Activated naive CD8-positive, alpha-beta T cell treated with anti-CD3 and anti-CD28 coated beads for 36 hours (primary cell): Measurements from ENCODE around the gene ACBD4. TPM values are rescaled to one million over a fixed set of nuclear protein-coding genes. Genes with fewer than 3 reads are reported as not detected.

Source experiments
- DNase-seq: peaks from one replicate; pipeline ENCODE4 v3.0.0; 2021
- H3K27ac Mint-ChIP-seq: one replicate; pipeline ENCODE4 v1.8.0; 2022; ENCODE audit warnings: mild to moderate bottlenecking, moderate library complexity, mixed read lengths
- H3K27me3 Mint-ChIP-seq: one replicate; pipeline ENCODE4 v1.8.0; 2022; ENCODE audit warnings: mild to moderate bottlenecking, mixed read lengths
- H3K36me3 Mint-ChIP-seq: one replicate; pipeline ENCODE4 v1.8.0; 2021; ENCODE audit warnings: mild to moderate bottlenecking, mixed read lengths
- H3K4me1 Mint-ChIP-seq: one replicate; pipeline ENCODE4 v1.8.0; 2021; ENCODE audit warnings: mixed read lengths
- H3K4me3 Mint-ChIP-seq: one replicate; pipeline ENCODE4 v1.8.0; 2022; ENCODE audit warnings: mild to moderate bottlenecking, moderate library complexity, mixed read lengths
- H3K9me3 Mint-ChIP-seq: one replicate; pipeline ENCODE4 v1.8.0; 2022; ENCODE audit warnings: mixed read lengths
- total RNA-seq, 2 experiments: library from RNA; stranded (reverse); gene quantifications; one replicate each; pipeline ENCODE4 v1.2.3, GENCODE V29; 2021

ACBD4 gene
- total RNA-seq, 2 experiments from 2014 or later, result 8.6 to 8.9 TPM

- no peak for DNase-seq
- no peaks in the 10 kb centered on the region for H3K27me3 Mint-ChIP-seq
- no peak overlapping the region for H3K27ac Mint-ChIP-seq
- H3K4me1 Mint-ChIP-seq, result no peaks in the 10 kb centered on the region
- no peak overlapping the region for H3K4me3 Mint-ChIP-seq
- H3K9me3 Mint-ChIP-seq, result no peaks in the 10 kb centered on the region
- peaks cover 4% of the 10 kb centered on the region for H3K36me3 Mint-ChIP-seq
Measured at GRCh38 chr17:45110676-45111611, 24.5 kb upstream of the ACBD4 start.

GRCh38 chr17:45111850-45112249 is 23.6 kb upstream of the ACBD4 start:
- Mint-ChIP-seq H3K27me3 (no peaks in the 10 kb centered on the region), H3K4me3 (no peak overlapping the region), H3K9me3 (no peaks in the 10 kb centered on the region), H3K27ac (no peak overlapping the region), H3K4me1 (no peaks in the 10 kb centered on the region), H3K36me3 (peaks cover 4% of the 10 kb centered on the region)
- DNase-seq, result no peak

DNA sequence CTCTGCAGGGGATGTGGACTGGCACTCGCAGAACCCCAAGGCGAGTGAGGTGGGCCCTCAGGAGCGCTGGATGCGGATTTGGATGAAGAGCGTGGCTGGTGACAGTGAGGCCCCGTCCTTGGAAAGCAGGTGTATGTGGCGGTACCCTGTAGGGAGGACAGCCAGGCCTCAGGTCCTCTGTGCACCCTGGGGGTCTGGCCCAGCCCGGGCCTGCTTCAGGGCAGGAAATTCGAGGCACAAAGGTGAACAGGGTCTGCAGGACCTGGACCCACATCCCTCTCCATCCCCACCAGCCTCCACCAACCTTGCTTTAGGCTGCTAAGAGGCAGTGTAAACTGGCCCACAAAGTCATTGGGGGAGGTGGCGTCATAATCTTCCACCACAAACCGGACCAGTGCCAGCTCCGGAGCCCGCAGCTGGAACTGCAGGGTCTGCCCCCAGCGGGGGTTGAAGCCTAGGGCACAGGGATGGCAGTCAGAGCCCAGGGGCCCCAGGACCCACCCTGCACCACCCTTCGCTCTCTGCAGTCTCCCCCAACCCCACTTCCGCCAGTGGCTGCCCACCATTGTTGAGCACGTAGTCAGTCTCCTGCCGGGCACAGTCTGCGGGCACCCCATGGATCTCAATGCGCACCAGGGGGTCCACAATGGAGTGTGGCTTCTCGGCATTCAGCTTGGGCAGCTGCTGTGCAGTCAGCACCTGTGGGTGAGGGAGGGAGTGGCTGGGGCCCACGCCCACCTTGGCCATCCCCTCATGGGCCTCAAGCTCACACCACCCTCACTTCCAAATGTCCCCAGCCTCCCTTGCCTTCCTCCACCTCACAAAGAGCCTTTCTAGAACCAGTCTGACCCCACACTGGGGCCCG is 22.7 kb upstream of the ACBD4 start:
- H3K27ac Mint-ChIP-seq, result no peak overlapping the region
- no peaks in the 10 kb centered on the region for H3K9me3 Mint-ChIP-seq
- peaks cover 4% of the 10 kb centered on the region for H3K36me3 Mint-ChIP-seq
- no peaks in the 10 kb centered on the region for H3K27me3 Mint-ChIP-seq
- no peak for DNase-seq
- H3K4me1 Mint-ChIP-seq, result no peaks in the 10 kb centered on the region
- no peak overlapping the region for H3K4me3 Mint-ChIP-seq

DNA sequence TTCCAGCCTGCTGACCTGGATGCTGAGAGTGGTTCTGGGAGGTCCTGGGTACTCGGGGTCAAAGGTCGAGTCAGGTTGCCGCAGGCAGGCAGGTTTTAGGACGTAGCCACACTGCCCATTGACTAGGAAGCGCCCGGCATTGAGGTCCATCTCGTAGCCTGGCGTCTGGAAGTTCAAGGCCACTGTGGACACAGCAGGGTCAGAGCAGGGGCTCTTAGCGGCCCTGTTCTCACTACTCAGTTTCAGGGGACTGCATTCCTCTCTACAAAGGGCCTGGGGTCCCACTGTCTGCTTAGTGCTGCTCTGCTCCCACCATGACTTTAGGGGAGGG is 22.1 kb upstream of the ACBD4 start:
- H3K27ac Mint-ChIP-seq, result no peak overlapping the region
- no peaks in the 10 kb centered on the region for H3K9me3 Mint-ChIP-seq
- no peak for DNase-seq
- no peaks in the 10 kb centered on the region for H3K27me3 Mint-ChIP-seq
- peaks cover 2% of the 10 kb centered on the region for H3K36me3 Mint-ChIP-seq
- H3K4me1 Mint-ChIP-seq, result no peaks in the 10 kb centered on the region
- H3K4me3 Mint-ChIP-seq, result no peak overlapping the region

GRCh38 chr17:45114117-45114932 is 21.2 kb upstream of the ACBD4 start:
- Mint-ChIP-seq H3K9me3 (no peaks in the 10 kb centered on the region), H3K27me3 (no peaks in the 10 kb centered on the region), H3K4me1 (no peaks in the 10 kb centered on the region), H3K36me3 (peaks cover 2% of the 10 kb centered on the region), H3K4me3 (no peak overlapping the region), H3K27ac (no peak overlapping the region)
- DNase-seq, result no peak

DNA sequence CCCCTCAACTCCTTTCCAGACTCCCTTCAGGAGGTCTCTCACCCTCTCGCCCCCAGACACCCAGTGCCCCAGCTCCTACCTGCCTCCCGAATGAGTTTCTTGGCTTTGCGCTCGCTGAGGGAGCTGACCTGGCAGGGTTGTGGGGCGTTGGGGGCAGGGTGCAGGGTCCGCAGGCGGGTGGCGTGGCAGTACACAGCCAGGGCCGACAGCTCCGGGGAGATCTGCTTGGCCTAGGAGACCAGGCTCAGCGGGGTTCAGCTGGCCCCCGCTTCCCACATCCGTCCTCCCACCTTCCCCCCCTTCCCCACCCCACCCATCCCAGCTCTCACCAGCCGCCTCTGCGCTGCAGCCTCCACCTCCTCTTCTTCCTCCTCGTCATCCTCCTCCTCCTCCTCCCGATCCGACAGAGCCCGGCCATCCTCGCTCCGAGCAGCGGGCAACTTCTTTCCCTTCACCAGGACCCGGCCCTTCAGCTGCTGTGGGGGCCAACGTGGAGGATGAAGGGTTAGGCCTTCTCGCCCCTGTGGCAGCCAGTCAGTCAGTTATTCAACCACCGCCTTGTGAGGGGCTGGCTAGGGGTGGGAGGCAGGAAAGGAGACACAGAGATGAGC is 20.4 kb upstream of the ACBD4 start:
- peaks cover 5% of the 10 kb centered on the region for H3K27me3 Mint-ChIP-seq
- no peaks in the 10 kb centered on the region for H3K9me3 Mint-ChIP-seq
- H3K27ac Mint-ChIP-seq, result no peak overlapping the region
- no peaks in the 10 kb centered on the region for H3K4me1 Mint-ChIP-seq
- DNase-seq, result no peak
- no peaks in the 10 kb centered on the region for H3K36me3 Mint-ChIP-seq
- H3K4me3 Mint-ChIP-seq, result no peak overlapping the region

- H3K27ac Mint-ChIP-seq, result no peak overlapping the region
- H3K36me3 Mint-ChIP-seq, result no peaks in the 10 kb centered on the region
- H3K4me1 Mint-ChIP-seq, result no peaks in the 10 kb centered on the region
- no peak overlapping the region for H3K4me3 Mint-ChIP-seq
- H3K9me3 Mint-ChIP-seq, result no peaks in the 10 kb centered on the region
- no peak for DNase-seq
- peaks cover 5% of the 10 kb centered on the region for H3K27me3 Mint-ChIP-seq
Measured at GRCh38 chr17:45115871-45116270, 19.6 kb upstream of the ACBD4 start.

- H3K27me3 Mint-ChIP-seq, result peaks cover 9% of the 10 kb centered on the region
- DNase-seq, result no peak
- H3K4me3 Mint-ChIP-seq, result no peak overlapping the region
- H3K36me3 Mint-ChIP-seq, result no peaks in the 10 kb centered on the region
- no peaks in the 10 kb centered on the region for H3K4me1 Mint-ChIP-seq
- H3K27ac Mint-ChIP-seq, result no peak overlapping the region
- H3K9me3 Mint-ChIP-seq, result no peaks in the 10 kb centered on the region
Measured at GRCh38 chr17:45116434-45117016, 19.0 kb upstream of the ACBD4 start.

DNA sequence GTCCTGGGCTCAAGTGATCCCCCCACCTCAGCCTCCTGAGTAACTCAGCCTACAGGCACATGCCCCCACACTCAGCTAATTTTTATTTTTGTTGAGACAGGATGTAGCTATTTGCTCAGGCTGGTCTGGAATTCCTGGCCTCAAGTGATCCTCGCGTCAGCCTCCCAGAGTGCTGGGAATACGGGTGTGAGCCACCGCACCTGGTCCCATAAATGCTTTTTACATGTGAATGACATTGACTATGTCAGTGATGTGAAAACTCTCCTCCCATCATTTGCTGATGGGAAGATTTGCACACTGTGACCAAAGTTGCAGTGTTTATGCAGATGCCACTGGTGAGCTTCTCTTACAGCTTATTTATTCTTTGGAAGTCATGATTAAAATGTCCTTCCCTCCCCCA is 18.2 kb upstream of the ACBD4 start:
- Mint-ChIP-seq H3K4me3 (no peak overlapping the region), H3K27ac (no peak overlapping the region), H3K4me1 (no peaks in the 10 kb centered on the region), H3K9me3 (no peaks in the 10 kb centered on the region), H3K27me3 (peaks cover 14% of the 10 kb centered on the region), H3K36me3 (no peaks in the 10 kb centered on the region)
- no peak for DNase-seq

DNA sequence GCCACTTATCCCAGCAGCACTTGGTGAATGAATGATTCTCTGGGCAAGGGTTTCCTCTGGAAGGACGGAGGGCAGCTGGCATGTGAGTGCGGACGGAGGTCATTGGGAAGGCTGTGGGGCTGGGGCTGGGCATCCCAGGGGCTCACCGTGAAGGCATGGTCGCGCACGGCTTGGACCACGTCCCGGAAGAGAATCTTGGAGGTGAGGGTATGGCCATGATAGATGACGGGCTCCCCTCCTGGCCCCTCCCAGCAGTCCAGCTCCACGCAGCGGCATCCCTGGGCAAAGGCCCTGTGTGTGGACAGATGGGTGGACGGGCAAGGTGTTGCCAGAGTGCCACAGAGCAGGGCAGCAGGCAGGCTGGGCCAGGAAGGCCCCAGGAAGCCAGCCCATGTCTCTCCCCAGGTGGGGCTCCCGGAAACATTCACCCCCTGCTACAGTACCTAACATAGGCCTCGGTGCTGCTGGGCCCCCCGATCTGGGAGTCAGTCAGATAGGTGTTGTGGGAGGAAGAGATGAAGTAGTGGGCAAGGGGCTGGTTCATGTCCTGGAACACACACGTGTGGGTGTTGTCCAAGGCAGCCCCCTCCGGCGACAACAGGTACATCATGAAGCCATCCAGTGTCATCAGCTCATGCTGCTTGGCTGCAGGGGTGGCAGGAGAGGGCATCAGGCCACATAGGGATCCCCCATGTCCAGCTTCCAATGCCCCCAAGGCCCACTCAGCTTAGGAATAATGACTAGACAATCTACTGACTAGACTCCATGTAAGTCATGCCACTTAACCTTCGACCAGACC is 17.4 kb upstream of the ACBD4 start:
- no peak overlapping the region for H3K4me3 Mint-ChIP-seq
- H3K4me1 Mint-ChIP-seq, result no peaks in the 10 kb centered on the region
- DNase-seq, result no peak
- H3K9me3 Mint-ChIP-seq, result no peaks in the 10 kb centered on the region
- H3K27me3 Mint-ChIP-seq, result peaks cover 14% of the 10 kb centered on the region
- no peaks in the 10 kb centered on the region for H3K36me3 Mint-ChIP-seq
- no peak overlapping the region for H3K27ac Mint-ChIP-seq

DNA sequence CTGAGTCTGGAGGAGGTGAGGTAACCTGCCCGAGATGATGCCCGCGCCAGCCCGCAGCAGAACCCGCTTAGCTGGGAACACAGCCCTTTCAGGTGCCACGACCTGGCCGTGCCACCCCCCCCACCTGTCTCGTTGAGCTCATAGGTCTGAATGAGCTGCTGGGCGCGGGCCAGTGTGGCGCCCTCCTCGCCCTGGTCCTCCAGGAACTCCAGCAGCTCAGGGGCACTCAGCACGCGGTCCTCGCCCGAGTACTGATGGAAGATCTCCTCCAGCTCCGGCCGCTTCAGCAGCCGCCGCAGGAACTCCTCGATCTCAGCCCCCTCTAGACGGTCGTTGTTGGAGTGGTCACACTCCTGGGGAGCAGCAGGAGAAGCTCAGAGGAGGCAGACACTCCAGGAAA is 16.8 kb upstream of the ACBD4 start:
- H3K36me3 Mint-ChIP-seq, result no peaks in the 10 kb centered on the region
- H3K4me1 Mint-ChIP-seq, result no peaks in the 10 kb centered on the region
- no peak overlapping the region for H3K27ac Mint-ChIP-seq
- H3K9me3 Mint-ChIP-seq, result no peaks in the 10 kb centered on the region
- no peak overlapping the region for H3K4me3 Mint-ChIP-seq
- H3K27me3 Mint-ChIP-seq, result peaks cover 14% of the 10 kb centered on the region
- DNase-seq, result no peak

DNA sequence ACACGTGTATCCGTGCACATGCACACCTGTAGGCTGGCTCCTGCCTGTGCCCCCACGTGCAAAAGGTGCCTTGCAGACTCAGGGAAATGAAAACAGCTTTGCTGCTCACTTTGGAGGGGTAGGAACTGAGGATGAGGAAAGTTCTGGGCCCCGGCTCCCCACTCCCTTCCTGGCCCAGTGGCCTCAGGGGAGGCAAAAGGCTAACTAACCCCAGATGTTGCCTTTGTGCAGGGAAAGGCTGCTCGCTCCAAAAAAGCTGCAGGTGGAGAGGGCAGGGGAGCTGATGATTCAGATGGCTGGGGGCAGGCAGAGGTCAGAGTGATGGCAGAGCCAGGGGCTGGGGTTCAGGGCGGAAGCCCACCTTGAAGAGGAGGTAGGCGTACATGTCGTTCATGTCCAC is 15.5 kb upstream of the ACBD4 start:
- no peak for DNase-seq
- no peaks in the 10 kb centered on the region for H3K4me1 Mint-ChIP-seq
- no peak overlapping the region for H3K27ac Mint-ChIP-seq
- no peak overlapping the region for H3K4me3 Mint-ChIP-seq
- H3K9me3 Mint-ChIP-seq, result no peaks in the 10 kb centered on the region
- peaks cover 14% of the 10 kb centered on the region for H3K27me3 Mint-ChIP-seq
- no peaks in the 10 kb centered on the region for H3K36me3 Mint-ChIP-seq

- no peaks in the 10 kb centered on the region for H3K4me1 Mint-ChIP-seq
- no peak for DNase-seq
- H3K27me3 Mint-ChIP-seq, result peaks cover 14% of the 10 kb centered on the region
- no peaks in the 10 kb centered on the region for H3K36me3 Mint-ChIP-seq
- H3K27ac Mint-ChIP-seq, result no peak overlapping the region
- no peak overlapping the region for H3K4me3 Mint-ChIP-seq
- no peaks in the 10 kb centered on the region for H3K9me3 Mint-ChIP-seq
Measured at GRCh38 chr17:45120558-45120957, 14.9 kb upstream of the ACBD4 start.

- Mint-ChIP-seq H3K4me3 (no peak overlapping the region), H3K36me3 (no peaks in the 10 kb centered on the region), H3K27ac (no peak overlapping the region), H3K9me3 (no peaks in the 10 kb centered on the region), H3K4me1 (no peaks in the 10 kb centered on the region), H3K27me3 (peaks cover 14% of the 10 kb centered on the region)
- DNase-seq, result no peak
Measured at GRCh38 chr17:45121055-45121454, 14.4 kb upstream of the ACBD4 start.
